IMR-90 (cell line): ENCODE measurements around the gene CPNE2. TPM values are rescaled to one million over a fixed set of nuclear protein-coding genes. Genes with fewer than 3 reads are reported as not detected.
A peak's percentile ranks its signal among the peaks of the same experiment; 100 is the strongest.

Source experiments
- ATAC-seq: fragments of 200-7000 bp; cut with Tn5 transposase; 2 replicates; pipeline ENCODE4 v1.9.1; 2020; ENCODE audit warnings: low read depth, mild to moderate bottlenecking, moderate library complexity
- BruUV-seq: library from RNA; stranded (reverse); fragments of 400-500 nt; replicated peaks from 2 replicates; lab custom pipeline; 2021; lab: Mats Ljungman, UMichigan
- CTCF ChIA-PET: fragments of 300-600 bp; formaldehyde crosslinking; extraction: SDS; loops from one replicate; lab custom pipeline; 2021; ENCODE audit warnings: antibody characterized with exemption; lab: Yijun Ruan, JAX
- POLR2A ChIA-PET: fragments of 300-600 bp; sonication (Branson Sonifier 250); formaldehyde crosslinking; loops from one replicate; lab custom pipeline; 2022; ENCODE audit warnings: antibody characterized with exemption; ENCODE audit not compliant: unreplicated experiment; lab: Charles Lee
- DNase-seq: peaks from one replicate; pipeline ENCODE4 v3.0.0; 2013
- H2AFZ ChIP-seq: replicated peaks from 2 replicates; pipeline ENCODE3; 2013; ENCODE audit warnings: low read length, mild to moderate bottlenecking; ENCODE audit not compliant: poor library complexity
- H2AK5ac ChIP-seq: 2 replicates; pipeline ENCODE4 v1.6.1; 2013; ENCODE audit warnings: low read depth, low read length, inconsistent platforms
- H2AK9ac ChIP-seq: replicated peaks from 2 replicates; pipeline ENCODE3; 2013; ENCODE audit warnings: mild to moderate bottlenecking, low read depth, low read length, moderate library complexity; ENCODE audit not compliant: poor library complexity
- H2BK120ac ChIP-seq: 2 replicates; pipeline ENCODE4 v1.6.1; 2013; ENCODE audit warnings: low read depth, low read length, inconsistent platforms
- H2BK15ac ChIP-seq: 3 replicates; pipeline ENCODE4 v1.6.1; 2013; ENCODE audit warnings: low read depth, low read length, inconsistent platforms
- H2BK20ac ChIP-seq: 2 replicates; pipeline ENCODE4 v1.6.1; 2013; ENCODE audit warnings: low read depth, mild to moderate bottlenecking, inconsistent platforms, low read length, moderate library complexity
- H2BK5ac ChIP-seq: 2 replicates; pipeline ENCODE4 v1.6.1; 2013; ENCODE audit warnings: mild to moderate bottlenecking, low read depth, low read length, inconsistent platforms; ENCODE audit not compliant: poor library complexity, severe bottlenecking
- H3K14ac ChIP-seq: replicated peaks from 2 replicates; pipeline ENCODE4 v1.6.1; 2013; ENCODE audit warnings: low read depth, low read length, inconsistent platforms
- H3K18ac ChIP-seq: 2 replicates; pipeline ENCODE4 v1.6.1; 2013; ENCODE audit warnings: low read depth, low read length, control low read depth
- H3K23ac ChIP-seq: 2 replicates; pipeline ENCODE4 v1.6.1; 2013; ENCODE audit warnings: low read depth, low read length, inconsistent platforms
- H3K27ac ChIP-seq: 2 replicates; pipeline ENCODE4 v1.5.1; 2013; ENCODE audit warnings: mild to moderate bottlenecking, control low read depth, low read length; ENCODE audit not compliant: insufficient read depth
- H3K27me3 ChIP-seq: 2 replicates; pipeline ENCODE4 v1.6.1; 2013; ENCODE audit warnings: low read length; ENCODE audit not compliant: control insufficient read depth, insufficient read depth
- H3K36me3 ChIP-seq: 2 replicates; pipeline ENCODE4 v1.6.1; 2013; ENCODE audit warnings: low read length, mixed read lengths; ENCODE audit not compliant: control insufficient read depth, insufficient read depth
- H3K4ac ChIP-seq: 2 replicates; pipeline ENCODE4 v1.6.1; 2013; ENCODE audit warnings: low read depth, low read length, inconsistent platforms
- H3K4me1 ChIP-seq: 2 replicates; pipeline ENCODE4 v1.6.1; 2013; ENCODE audit warnings: low read length, mixed read lengths; ENCODE audit not compliant: control insufficient read depth, insufficient read depth
- H3K4me2 ChIP-seq: 2 replicates; pipeline ENCODE4 v1.6.1; 2013; ENCODE audit warnings: low read depth, mild to moderate bottlenecking, control low read depth, low read length, moderate library complexity
- H3K4me3 ChIP-seq: 2 replicates; pipeline ENCODE4 v1.5.1; 2013; ENCODE audit warnings: low read depth, mild to moderate bottlenecking, control low read depth, low read length, moderate library complexity; ENCODE audit not compliant: insufficient read depth
- H3K56ac ChIP-seq: 2 replicates; pipeline ENCODE4 v1.6.1; 2013; ENCODE audit warnings: low read length, inconsistent platforms; ENCODE audit not compliant: insufficient read depth; ENCODE audit errors: extremely low read depth
- H3K79me1 ChIP-seq, 2 experiments: 2 replicates each; pipeline ENCODE4 v1.6.1; 2013; ENCODE audit warnings: low read length in 2 of 2, inconsistent platforms in 1 of 2, low read depth in 1 of 2
- H3K9ac ChIP-seq: 2 replicates; pipeline ENCODE4 v1.6.1; 2013; ENCODE audit warnings: low read depth, low read length, control low read depth
- H3K9me1 ChIP-seq: 2 replicates; pipeline ENCODE4 v1.6.1; 2013; ENCODE audit warnings: low read length, inconsistent platforms; ENCODE audit not compliant: insufficient read depth
- H3K9me3 ChIP-seq: 2 replicates; pipeline ENCODE4 v1.6.1; 2013; ENCODE audit warnings: low read length; ENCODE audit not compliant: control insufficient read depth, insufficient read depth
- H4K20me1 ChIP-seq: 2 replicates; pipeline ENCODE4 v1.6.1; 2013; ENCODE audit warnings: low read length, inconsistent platforms; ENCODE audit not compliant: insufficient read depth
- H4K5ac ChIP-seq: 2 replicates; pipeline ENCODE4 v1.6.1; 2013; ENCODE audit warnings: mild to moderate bottlenecking, low read depth, low read length, control low read depth
- H4K8ac ChIP-seq, 2 experiments: 2 replicates each; pipeline ENCODE4 v1.6.1; 2013; ENCODE audit warnings: low read depth in 2 of 2, low read length in 2 of 2, control low read depth in 1 of 2, inconsistent platforms in 1 of 2
- H4K91ac ChIP-seq: 2 replicates; pipeline ENCODE4 v1.6.1; 2013; ENCODE audit warnings: low read depth, low read length, inconsistent platforms; ENCODE audit not compliant: insufficient read depth
- BHLHE40 ChIP-seq: fragments of 150-350 bp; IDR thresholded peaks from 2 replicates; pipeline ENCODE4 v1.6.1; 2016; ENCODE audit warnings: mild to moderate bottlenecking, low read depth, low read length
- FOS ChIP-seq: fragments of 150-350 bp; IDR thresholded peaks from 2 replicates; pipeline ENCODE4 v1.6.1; 2016; ENCODE audit warnings: low read depth, low read length
- MAZ ChIP-seq: IDR thresholded peaks from 2 replicates; pipeline ENCODE4 v1.6.1; 2012; ENCODE audit warnings: low read depth, mild to moderate bottlenecking, low read length, improper control_type of control experiment, moderate library complexity, borderline replicate concordance
- MXI1 ChIP-seq: IDR thresholded peaks from 2 replicates; pipeline ENCODE4 v1.6.1; 2012; ENCODE audit warnings: low read depth, mild to moderate bottlenecking, low read length, moderate library complexity, borderline replicate concordance
- NFE2L2 ChIP-seq: fragments of 150-350 bp; IDR thresholded peaks from 2 replicates; pipeline ENCODE4 v1.6.1; 2016; ENCODE audit warnings: low read depth, mild to moderate bottlenecking, low read length
- RCOR1 ChIP-seq: IDR thresholded peaks from 2 replicates; pipeline ENCODE4 v1.6.1; 2012; ENCODE audit warnings: mild to moderate bottlenecking, low read length, improper control_type of control experiment; ENCODE audit not compliant: insufficient replicate concordance
- RFX5 ChIP-seq: IDR thresholded peaks from 2 replicates; pipeline ENCODE4 v1.8.0; 2012; ENCODE audit warnings: low read depth, mild to moderate bottlenecking, low read length, moderate library complexity
- SMC3 ChIP-seq: fragments of 150-350 bp; IDR thresholded peaks from 2 replicates; pipeline ENCODE4 v1.6.1; 2016; ENCODE audit warnings: low read depth, mild to moderate bottlenecking, antibody characterized with exemption, low read length, moderate library complexity
- WGBS, 2 experiments: methylation state at CpG; one replicate each; pipeline versions ENCODE4 v1.1.5 to v1.1.7; 2013; ENCODE audit warnings: missing lambda C conversion rate in 2 of 2; ENCODE audit not compliant: insufficient read length in 1 of 2; ENCODE audit errors: extremely low coverage in 2 of 2; 5-methylcytosine and 5-hydroxymethylcytosine counted together
- dilution Hi-C: fragments of 300-500 bp; cut with HindIII; formaldehyde crosslinking; loops from one replicate; pipeline ENCODE4 v1.14.3; 2018; ENCODE audit warnings: low sequenced_read_pairs; ENCODE audit not compliant: unreplicated experiment
- in situ Hi-C: fragments of 300-500 bp; cut with MboI; formaldehyde crosslinking; loops from 3 replicates; pipeline ENCODE4 v1.14.3; 2019; ENCODE audit warnings: low sequenced_read_pairs, inconsistent platforms, mixed read lengths
- intact Hi-C: fragments of 100-400 bp; cut with micrococcal nuclease; formaldehyde crosslinking; loops from 2 replicates; pipeline ENCODE4 v1.10.0; 2022
- polyA plus RNA-seq, 3 experiments: library from polyadenylated mRNA; depleted of rRNA; stranded (reverse); fragments of >200 nt; gene quantifications; 2 replicates each; pipeline ENCODE4 v1.2.3, GENCODE V29; 2012; ENCODE audit warnings: low replicate concordance in 1 of 3
- total RNA-seq: library from RNA; depleted of rRNA; stranded (reverse); fragments of >200 nt; gene quantifications from 2 replicates; pipeline ENCODE4 v1.2.3, GENCODE V29; 2012

CPNE2 gene
- total and polyA plus RNA-seq, 2 of the 4 experiments (the other 2 are of a cell fraction): 15.4 to 48.0 TPM

DNA sequence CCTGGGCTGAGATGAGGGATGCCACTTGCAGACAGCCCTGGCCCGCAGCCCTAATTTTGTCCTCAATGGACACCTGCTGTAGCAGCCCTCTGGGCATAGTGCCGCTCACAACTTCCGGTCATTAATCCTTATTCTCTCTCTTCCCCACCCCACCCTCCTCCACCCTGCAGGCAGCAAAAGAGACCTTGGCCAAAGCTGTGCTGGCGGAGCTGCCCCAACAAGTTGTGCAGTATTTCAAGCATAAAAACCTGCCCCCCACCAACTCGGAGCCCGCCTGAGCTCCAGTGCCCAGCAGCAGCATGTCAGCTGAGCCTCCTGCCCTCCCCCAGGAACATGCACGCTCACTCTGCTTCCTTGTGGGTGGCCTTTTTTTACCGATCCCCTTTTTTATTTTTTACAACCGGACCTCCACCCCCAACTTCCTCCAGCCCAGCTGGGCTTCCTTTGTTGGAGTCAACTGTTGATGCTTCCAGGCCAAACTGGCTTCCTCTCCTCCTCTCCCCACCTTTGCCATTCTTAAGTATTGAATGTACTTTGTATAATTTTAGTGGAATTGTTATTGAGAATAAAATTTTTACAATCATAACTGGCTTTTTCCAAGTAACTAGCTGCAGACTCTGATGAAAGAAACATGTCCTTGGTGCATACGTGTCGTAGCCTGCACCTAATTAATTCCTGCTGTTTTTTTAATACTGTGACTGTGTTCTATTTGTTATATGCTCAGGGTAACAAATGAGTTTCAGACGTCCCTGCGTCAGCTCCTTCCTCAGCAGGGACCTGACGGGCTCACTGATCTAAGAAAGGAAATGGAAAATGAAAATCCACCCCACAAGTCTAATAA is 55.2 kb downstream of the CPNE2 start:
- H2AK9ac ChIP-seq: peak overlapping the region; percentile 23
- no TSS peak for BruUV-seq
- in situ Hi-C loops: no loop called here
- peaks cover 8% of the 10 kb centered on the region for H3K36me3 ChIP-seq
- H3K9me3 ChIP-seq: no peaks in the 10 kb centered on the region
- POLR2A ChIA-PET: no interaction called here
- H2BK5ac ChIP-seq: no peak overlapping the region
- H3K9me1 ChIP-seq: peaks cover 29% of the 10 kb centered on the region
- no peak overlapping the region for H4K5ac ChIP-seq
- H3K27me3 ChIP-seq: no peaks in the 10 kb centered on the region
- H3K14ac ChIP-seq: no peak overlapping the region
- no peak overlapping the region for H3K4ac ChIP-seq
- CTCF ChIA-PET: interaction anchor here (0.6 kb wide), 1 partner anchor 32 kb away, joined by 3 read pairs; no protein-coding TSS in a partner anchor
- H3K4me3 ChIP-seq: no peak overlapping the region
- H4K91ac ChIP-seq: no peak overlapping the region
- H2AFZ ChIP-seq: peak overlapping the region; percentile 26
- no peak overlapping the region for H3K56ac ChIP-seq
- no peaks in the 10 kb centered on the region; the same call in 1 of the 2 replicates for H4K20me1 ChIP-seq
- no peak overlapping the region for H3K9ac ChIP-seq
- no peak overlapping the region for H2BK120ac ChIP-seq
- TF ChIP-seq SMC3 (no peak), BHLHE40 (no peak), RCOR1 (no peak), FOS (no peak), RFX5 (no peak), NFE2L2 (no peak), MAZ (peak; percentile 69; the same call in 1 of the 2 replicates), MXI1 (no peak)
- H3K27ac ChIP-seq: no peak overlapping the region
- H3K23ac ChIP-seq: no peak overlapping the region; the same call in 1 of the 2 replicates
- H2BK15ac ChIP-seq: no peak overlapping the region
- dilution Hi-C loops: no loop called here
- intact Hi-C loops: no loop called here
- H4K8ac ChIP-seq: no peak overlapping the region
- H3K4me2 ChIP-seq: no peak overlapping the region
- no peak overlapping the region for H2BK20ac ChIP-seq
- no peaks in the 10 kb centered on the region for H3K79me1 ChIP-seq
- DNase-seq (peak; percentile 46), ATAC-seq (peak; percentile 40)
- WGBS, 2 experiments: 7% methylated on average over 2 of the region's 14 CpGs; no CpG with 5 or more reads in 1 of the 2 experiments
- H3K18ac ChIP-seq: no peak overlapping the region
- peaks cover 6% of the 10 kb centered on the region; the same call in 1 of the 2 replicates for H3K4me1 ChIP-seq
- no peak overlapping the region for H2AK5ac ChIP-seq
